GM21723 (cell line): Measurements from ENCODE around the gene TLR9.
"Not testable (repeated sequence)": the region's sequence is repeated elsewhere in the genome, so short reads cannot be mapped to it uniquely, and the experiment has no call there.

Source experiments
- ATAC-seq: cut with Tn5 transposase; IDR thresholded peaks from one replicate; pipeline ENCODE4 v1.9.1; 2021; ENCODE audit warnings: mild to moderate bottlenecking, moderate library complexity; ENCODE audit not compliant: unreplicated experiment

The TLR9 gene

GRCh38 chr3:52197499-52197841, 28.0 kb downstream of the TLR9 start:
- ATAC-seq, result no peak

GRCh38 chr3:52196977-52197376, 28.5 kb downstream of the TLR9 start:
- no peak for ATAC-seq

DNA sequence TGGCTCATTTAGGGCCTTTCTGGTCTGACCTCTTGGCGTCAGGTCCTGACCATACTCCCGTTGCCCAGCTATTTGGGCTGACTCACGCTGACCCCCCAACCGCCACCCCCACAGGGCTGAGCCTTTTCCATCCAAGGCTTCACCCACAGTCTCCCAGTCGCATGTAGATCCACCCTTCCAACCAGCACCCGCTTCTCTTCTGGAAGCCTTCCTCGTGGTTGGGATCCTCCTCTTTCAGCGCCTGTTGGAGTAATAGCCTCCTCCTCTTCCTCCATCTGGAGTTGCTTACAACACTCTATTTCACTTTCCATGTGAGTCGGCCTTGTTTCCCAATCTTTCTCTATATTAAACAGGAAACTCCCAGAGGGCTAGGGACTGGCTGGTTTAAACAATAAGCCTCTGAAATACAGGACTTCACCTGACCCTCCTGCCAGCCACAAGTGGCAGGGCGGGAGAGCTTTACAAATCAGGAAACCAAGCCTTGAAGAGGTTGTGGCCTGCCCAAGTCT, 29.6 kb downstream of the TLR9 start:
- ATAC-seq, result no peak

GRCh38 chr3:52195291-52195597, 30.2 kb downstream of the TLR9 start:
- no peak for ATAC-seq

GRCh38 chr3:52194485-52195290, 30.8 kb downstream of the TLR9 start:
- no peak for ATAC-seq

GRCh38 chr3:52193065-52193464, 32.4 kb downstream of the TLR9 start:
- no peak for ATAC-seq

DNA sequence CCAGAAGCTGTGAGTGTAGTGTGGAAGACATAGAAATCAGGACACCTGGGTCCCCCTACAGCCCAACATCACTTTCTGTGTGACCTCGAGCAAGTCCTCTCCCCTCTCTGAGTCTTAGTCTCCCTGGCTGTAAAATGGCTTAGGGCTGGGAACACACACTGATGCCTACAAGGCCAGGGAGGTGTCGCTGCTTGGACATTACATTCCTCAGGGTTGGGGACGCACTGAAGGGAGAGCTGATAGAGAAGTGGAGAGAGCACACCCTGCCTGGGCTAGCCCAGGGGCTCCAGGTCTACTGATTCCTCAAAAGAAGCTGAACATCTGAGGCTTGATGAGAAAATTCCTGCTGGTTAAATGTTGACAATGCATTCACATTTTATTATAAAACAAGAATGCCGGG, 33.8 kb downstream of the TLR9 start:
- no peak for ATAC-seq

DNA sequence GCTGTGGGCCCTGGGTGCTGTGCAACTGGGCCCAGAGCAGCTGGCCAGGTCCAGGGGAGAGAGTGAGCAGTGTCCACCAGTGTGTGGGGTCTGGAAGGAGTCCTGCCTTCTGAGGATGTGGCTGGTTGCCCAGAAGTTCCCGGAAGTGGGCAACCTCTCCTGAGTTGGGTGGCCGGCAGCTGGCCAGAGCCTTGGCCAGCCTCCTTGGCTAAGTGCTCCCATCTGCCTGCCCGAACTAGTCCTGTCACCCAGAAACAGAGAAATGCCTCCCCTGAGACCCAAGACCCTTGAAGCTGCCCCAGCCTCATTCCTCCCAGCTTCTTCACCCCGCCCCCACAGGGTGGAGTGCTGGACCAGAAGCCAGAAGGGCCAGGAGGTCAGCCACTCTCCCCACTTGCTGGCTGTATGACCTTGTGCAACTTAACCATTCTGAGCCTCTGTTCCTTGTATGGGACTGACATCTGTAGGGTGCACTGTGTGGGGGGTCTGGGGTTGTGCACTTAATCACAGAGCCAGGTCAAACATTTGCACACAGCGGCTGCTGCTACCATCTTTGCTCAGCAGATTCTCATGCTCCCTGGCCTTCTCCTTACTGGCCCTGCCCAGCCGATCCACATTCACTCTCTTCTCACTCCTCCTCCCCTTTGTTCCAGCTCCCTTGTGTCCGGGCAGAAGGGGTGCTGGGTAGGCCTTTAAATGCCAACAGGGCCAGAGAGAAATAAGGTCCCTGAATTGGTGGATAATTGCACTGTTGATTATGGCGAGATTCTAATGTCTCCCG, 35.0 kb downstream of the TLR9 start:
- no peak for ATAC-seq

- no peak for ATAC-seq
Observed at GRCh38 chr3:52188556-52188955, 36.9 kb downstream of the TLR9 start.

DNA sequence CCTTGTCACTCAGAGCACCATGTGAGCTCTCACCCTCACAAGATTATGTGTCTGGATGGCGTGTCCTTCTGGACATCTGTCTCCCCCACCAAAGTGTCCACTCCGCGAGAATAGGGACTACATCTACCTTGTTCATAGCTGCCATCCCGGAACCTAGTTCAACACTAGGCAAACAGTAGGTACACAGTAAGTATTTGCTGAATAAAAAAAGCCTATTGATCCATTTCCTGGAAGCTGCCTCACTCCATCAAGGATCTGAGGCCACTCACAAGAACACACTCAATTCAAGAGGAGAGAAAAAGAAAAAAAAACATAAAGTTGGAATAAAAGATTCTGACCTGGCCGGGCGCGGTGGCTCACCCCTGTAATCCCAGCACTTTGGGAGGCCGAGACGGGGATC, 38.7 kb downstream of the TLR9 start:
- no peak for ATAC-seq

GRCh38 chr3:52185837-52186236, 39.6 kb downstream of the TLR9 start:
- ATAC-seq, result no peak

DNA sequence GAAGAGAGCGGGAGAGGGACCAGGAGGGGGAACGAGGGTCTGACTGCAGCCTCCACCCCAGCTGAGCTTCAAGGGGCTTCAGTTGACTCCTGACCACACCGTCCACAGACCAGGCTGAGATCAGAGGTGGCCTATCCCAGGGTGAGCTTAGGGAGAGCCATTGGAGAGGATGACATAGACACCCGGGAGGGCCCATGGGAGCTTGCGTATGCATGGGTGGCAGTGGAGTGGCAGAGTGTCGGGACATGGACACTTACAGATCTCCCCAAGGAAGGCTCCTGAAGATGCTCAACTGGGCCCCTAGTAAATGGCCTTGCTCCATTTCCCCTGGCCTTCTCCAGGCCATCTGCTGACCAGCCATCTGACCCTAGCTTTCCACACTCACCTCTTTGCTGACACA, 40.1 kb downstream of the TLR9 start:
- no peak for ATAC-seq

DNA sequence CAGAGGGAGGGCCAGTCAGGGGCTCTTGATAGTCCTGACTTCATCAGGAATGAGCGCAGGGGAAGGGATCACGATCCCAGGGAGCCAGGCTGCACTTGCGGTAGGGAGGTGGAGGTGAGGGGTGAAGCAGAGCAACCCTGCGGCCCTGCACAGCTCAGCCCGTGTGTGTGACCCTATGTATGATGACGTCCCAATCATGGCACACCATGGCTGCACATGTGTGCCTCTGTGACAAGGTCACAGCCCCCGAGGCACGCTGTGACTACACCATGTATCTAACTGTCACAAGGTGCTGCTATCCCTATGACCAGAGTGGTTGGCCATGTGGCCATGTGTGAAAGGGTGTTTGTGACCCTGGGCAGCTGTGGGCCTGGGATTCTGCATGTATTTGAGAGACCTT, 40.8 kb downstream of the TLR9 start:
- ATAC-seq, result no peak

GRCh38 chr3:52183786-52184445, 41.5 kb downstream of the TLR9 start:
- ATAC-seq, result no peak

GRCh38 chr3:52182691-52183090, 42.8 kb downstream of the TLR9 start:
- ATAC-seq, result no peak

DNA sequence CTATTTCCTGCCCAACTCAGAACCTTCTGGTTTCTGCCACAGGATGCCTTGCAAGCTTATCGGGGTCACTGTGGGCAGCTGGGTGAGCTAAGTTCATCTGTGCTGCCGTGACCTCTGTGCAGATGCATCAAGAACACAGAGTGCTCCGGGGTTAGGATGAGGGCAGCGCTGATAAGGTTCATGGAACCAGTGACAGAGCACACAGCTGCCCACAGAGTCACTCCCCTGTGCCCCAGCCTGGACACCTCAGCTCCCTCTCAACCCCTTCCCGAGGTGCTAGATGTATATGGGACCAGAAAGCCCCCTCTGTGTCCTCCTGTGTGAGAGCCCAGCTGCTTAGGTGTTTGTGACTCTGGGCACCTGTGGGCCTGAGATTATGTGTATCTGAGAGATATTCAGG, 43.2 kb downstream of the TLR9 start:
- ATAC-seq, result no peak

DNA sequence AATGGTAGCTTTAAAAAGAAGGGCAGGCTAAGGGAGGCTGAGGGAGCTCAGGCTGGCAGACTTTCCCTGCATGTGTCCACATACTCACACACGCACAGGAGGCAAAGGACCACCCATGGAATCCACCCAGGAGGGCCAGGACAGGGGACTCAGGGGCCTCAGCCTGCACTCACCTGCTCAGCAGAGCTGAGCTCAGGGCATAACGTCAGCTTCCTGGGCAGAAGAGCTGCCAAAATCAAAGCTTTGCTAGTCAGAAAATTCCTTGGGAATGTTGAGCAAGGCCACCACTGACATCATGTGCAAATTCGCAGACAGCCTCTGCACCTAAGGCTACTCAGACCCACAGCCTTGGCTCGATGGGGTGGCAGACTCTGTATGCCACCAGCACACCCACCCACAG, 43.9 kb downstream of the TLR9 start:
- no peak for ATAC-seq

DNA sequence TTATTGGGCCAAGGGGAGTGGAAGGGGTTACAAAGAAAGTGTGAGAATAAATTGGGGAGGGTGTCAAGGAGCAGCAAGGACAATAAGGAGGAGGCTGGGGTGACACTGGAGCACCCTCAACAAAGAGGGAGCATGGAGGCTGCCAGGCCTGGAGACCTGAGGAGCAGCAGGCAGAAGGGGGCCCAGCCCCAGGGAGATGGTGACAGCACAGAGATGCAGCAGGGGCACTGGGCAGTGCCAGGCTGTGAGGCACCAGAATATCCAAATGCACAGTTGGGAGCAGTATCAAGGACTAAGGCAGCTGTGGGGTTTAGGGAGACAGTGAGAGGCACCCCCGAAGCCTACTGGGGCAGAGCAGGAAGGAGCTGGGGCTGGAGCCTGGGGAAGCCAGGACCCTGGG, 46.9 kb downstream of the TLR9 start:
- no peak for ATAC-seq

DNA sequence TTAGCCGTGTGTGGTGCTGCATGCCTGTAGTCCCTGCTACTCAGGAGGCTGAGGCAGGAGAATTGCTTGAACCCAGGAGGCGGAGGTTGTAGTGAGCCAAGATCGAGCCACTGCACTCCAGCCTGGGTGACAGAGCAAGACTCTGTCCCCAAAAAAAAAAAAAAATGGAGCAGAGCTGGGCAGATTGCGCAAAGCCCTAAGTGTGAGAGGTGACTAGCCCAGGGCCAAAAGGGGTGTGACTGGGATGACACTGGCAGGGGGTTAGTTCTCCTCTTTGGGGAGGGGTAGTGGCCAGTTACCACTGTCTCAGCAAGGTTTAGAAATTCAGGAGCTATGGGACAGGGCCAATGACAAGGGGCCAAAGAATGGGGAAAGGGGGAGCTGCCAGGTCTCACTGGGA, 47.3 kb downstream of the TLR9 start:
- not testable (repeated sequence) for ATAC-seq

GRCh38 chr3:52177701-52178042, 47.8 kb downstream of the TLR9 start:
- no peak for ATAC-seq

DNA sequence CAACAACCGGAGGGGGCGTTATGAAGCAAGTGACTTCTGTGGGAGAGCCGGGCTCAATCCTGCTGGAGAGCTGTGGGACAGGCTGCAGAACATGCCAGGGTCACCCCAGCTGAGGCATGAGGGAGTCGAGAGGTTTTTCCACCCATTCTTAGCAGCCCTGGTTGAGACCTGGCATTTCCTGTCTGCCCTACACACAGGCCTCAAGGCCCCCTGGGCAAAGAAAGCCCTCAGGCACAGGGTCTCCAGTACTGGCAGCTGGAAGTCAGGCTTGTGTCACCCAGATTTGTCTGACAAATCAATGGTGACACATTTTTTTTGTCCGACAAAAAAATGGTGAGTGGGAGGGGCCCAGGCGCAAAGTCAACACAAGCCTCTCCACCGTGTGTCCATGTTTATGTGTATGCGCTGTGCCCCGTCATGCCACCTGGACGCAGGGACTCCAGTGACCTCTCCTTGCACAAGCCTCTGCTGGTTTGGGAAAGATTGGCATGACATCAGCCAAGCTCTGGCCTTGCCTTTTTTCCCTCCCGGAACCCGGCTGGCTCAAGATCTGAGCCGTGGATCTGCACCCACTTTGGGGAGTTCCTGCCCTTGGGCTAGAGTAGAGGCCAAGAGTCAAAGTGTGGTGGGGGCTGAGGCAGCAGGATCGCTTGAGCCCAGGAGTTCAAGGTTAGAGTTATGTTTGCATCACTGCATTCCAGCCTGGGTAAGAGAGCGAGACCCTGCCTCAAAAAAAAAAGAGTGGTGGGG, 48.3 kb downstream of the TLR9 start:
- ATAC-seq, result no peak
